IMR-90 (cell line): ENCODE measurements around the gene FARS2. TPM values are rescaled to one million over a fixed set of nuclear protein-coding genes. Genes with fewer than 3 reads are reported as not detected.

ENCODE experiments used
- ATAC-seq: fragments of 200-7000 bp; cut with Tn5 transposase; 2 replicates; pipeline ENCODE4 v1.9.1; 2020; ENCODE audit warnings: low read depth, mild to moderate bottlenecking, moderate library complexity
- BruUV-seq: library from RNA; stranded (reverse); fragments of 400-500 nt; replicated peaks from 2 replicates; lab custom pipeline; 2021; lab: Mats Ljungman, UMichigan
- CTCF ChIA-PET: fragments of 300-600 bp; formaldehyde crosslinking; extraction: SDS; loops from one replicate; lab custom pipeline; 2021; ENCODE audit warnings: antibody characterized with exemption; lab: Yijun Ruan, JAX
- POLR2A ChIA-PET: fragments of 300-600 bp; sonication (Branson Sonifier 250); formaldehyde crosslinking; loops from one replicate; lab custom pipeline; 2022; ENCODE audit warnings: antibody characterized with exemption; ENCODE audit not compliant: unreplicated experiment; lab: Charles Lee
- DNase-seq: peaks from one replicate; pipeline ENCODE4 v3.0.0; 2013
- H2AFZ ChIP-seq: replicated peaks from 2 replicates; pipeline ENCODE3; 2013; ENCODE audit warnings: low read length, mild to moderate bottlenecking; ENCODE audit not compliant: poor library complexity
- H2AK5ac ChIP-seq: 2 replicates; pipeline ENCODE4 v1.6.1; 2013; ENCODE audit warnings: low read depth, low read length, inconsistent platforms
- H2AK9ac ChIP-seq: replicated peaks from 2 replicates; pipeline ENCODE3; 2013; ENCODE audit warnings: mild to moderate bottlenecking, low read depth, low read length, moderate library complexity; ENCODE audit not compliant: poor library complexity
- H2BK120ac ChIP-seq: 2 replicates; pipeline ENCODE4 v1.6.1; 2013; ENCODE audit warnings: low read depth, low read length, inconsistent platforms
- H2BK15ac ChIP-seq: 3 replicates; pipeline ENCODE4 v1.6.1; 2013; ENCODE audit warnings: low read depth, low read length, inconsistent platforms
- H2BK20ac ChIP-seq: 2 replicates; pipeline ENCODE4 v1.6.1; 2013; ENCODE audit warnings: low read depth, mild to moderate bottlenecking, inconsistent platforms, low read length, moderate library complexity
- H2BK5ac ChIP-seq: 2 replicates; pipeline ENCODE4 v1.6.1; 2013; ENCODE audit warnings: mild to moderate bottlenecking, low read depth, low read length, inconsistent platforms; ENCODE audit not compliant: poor library complexity, severe bottlenecking
- H3K14ac ChIP-seq: replicated peaks from 2 replicates; pipeline ENCODE4 v1.6.1; 2013; ENCODE audit warnings: low read depth, low read length, inconsistent platforms
- H3K18ac ChIP-seq: 2 replicates; pipeline ENCODE4 v1.6.1; 2013; ENCODE audit warnings: low read depth, low read length, control low read depth
- H3K23ac ChIP-seq: 2 replicates; pipeline ENCODE4 v1.6.1; 2013; ENCODE audit warnings: low read depth, low read length, inconsistent platforms
- H3K27ac ChIP-seq: 2 replicates; pipeline ENCODE4 v1.5.1; 2013; ENCODE audit warnings: mild to moderate bottlenecking, control low read depth, low read length; ENCODE audit not compliant: insufficient read depth
- H3K27me3 ChIP-seq: 2 replicates; pipeline ENCODE4 v1.6.1; 2013; ENCODE audit warnings: low read length; ENCODE audit not compliant: control insufficient read depth, insufficient read depth
- H3K36me3 ChIP-seq: 2 replicates; pipeline ENCODE4 v1.6.1; 2013; ENCODE audit warnings: low read length, mixed read lengths; ENCODE audit not compliant: control insufficient read depth, insufficient read depth
- H3K4ac ChIP-seq: 2 replicates; pipeline ENCODE4 v1.6.1; 2013; ENCODE audit warnings: low read depth, low read length, inconsistent platforms
- H3K4me1 ChIP-seq: 2 replicates; pipeline ENCODE4 v1.6.1; 2013; ENCODE audit warnings: low read length, mixed read lengths; ENCODE audit not compliant: control insufficient read depth, insufficient read depth
- H3K4me2 ChIP-seq: 2 replicates; pipeline ENCODE4 v1.6.1; 2013; ENCODE audit warnings: low read depth, mild to moderate bottlenecking, control low read depth, low read length, moderate library complexity
- H3K4me3 ChIP-seq: 2 replicates; pipeline ENCODE4 v1.5.1; 2013; ENCODE audit warnings: low read depth, mild to moderate bottlenecking, control low read depth, low read length, moderate library complexity; ENCODE audit not compliant: insufficient read depth
- H3K56ac ChIP-seq: 2 replicates; pipeline ENCODE4 v1.6.1; 2013; ENCODE audit warnings: low read length, inconsistent platforms; ENCODE audit not compliant: insufficient read depth; ENCODE audit errors: extremely low read depth
- H3K79me1 ChIP-seq, 2 experiments: 2 replicates each; pipeline ENCODE4 v1.6.1; 2013; ENCODE audit warnings: low read length in 2 of 2, inconsistent platforms in 1 of 2, low read depth in 1 of 2
- H3K9ac ChIP-seq: 2 replicates; pipeline ENCODE4 v1.6.1; 2013; ENCODE audit warnings: low read depth, low read length, control low read depth
- H3K9me1 ChIP-seq: 2 replicates; pipeline ENCODE4 v1.6.1; 2013; ENCODE audit warnings: low read length, inconsistent platforms; ENCODE audit not compliant: insufficient read depth
- H3K9me3 ChIP-seq: 2 replicates; pipeline ENCODE4 v1.6.1; 2013; ENCODE audit warnings: low read length; ENCODE audit not compliant: control insufficient read depth, insufficient read depth
- H4K20me1 ChIP-seq: 2 replicates; pipeline ENCODE4 v1.6.1; 2013; ENCODE audit warnings: low read length, inconsistent platforms; ENCODE audit not compliant: insufficient read depth
- H4K5ac ChIP-seq: 2 replicates; pipeline ENCODE4 v1.6.1; 2013; ENCODE audit warnings: mild to moderate bottlenecking, low read depth, low read length, control low read depth
- H4K8ac ChIP-seq, 2 experiments: 2 replicates each; pipeline ENCODE4 v1.6.1; 2013; ENCODE audit warnings: low read depth in 2 of 2, low read length in 2 of 2, control low read depth in 1 of 2, inconsistent platforms in 1 of 2
- H4K91ac ChIP-seq: 2 replicates; pipeline ENCODE4 v1.6.1; 2013; ENCODE audit warnings: low read depth, low read length, inconsistent platforms; ENCODE audit not compliant: insufficient read depth
- BHLHE40 ChIP-seq: fragments of 150-350 bp; IDR thresholded peaks from 2 replicates; pipeline ENCODE4 v1.6.1; 2016; ENCODE audit warnings: mild to moderate bottlenecking, low read depth, low read length
- CEBPB ChIP-seq: IDR thresholded peaks from 2 replicates; pipeline ENCODE4 v1.6.1; 2012; ENCODE audit warnings: low read depth, low read length, improper control_type of control experiment
- CHD1 ChIP-seq: IDR thresholded peaks from 2 replicates; pipeline ENCODE4 v1.6.1; 2012; ENCODE audit warnings: low read depth, low read length, improper control_type of control experiment
- FOS ChIP-seq: fragments of 150-350 bp; IDR thresholded peaks from 2 replicates; pipeline ENCODE4 v1.6.1; 2016; ENCODE audit warnings: low read depth, low read length
- MAFK ChIP-seq: IDR thresholded peaks from 2 replicates; pipeline ENCODE4 v1.6.1; 2012; ENCODE audit warnings: low read depth, low read length, improper control_type of control experiment
- MAZ ChIP-seq: IDR thresholded peaks from 2 replicates; pipeline ENCODE4 v1.6.1; 2012; ENCODE audit warnings: low read depth, mild to moderate bottlenecking, low read length, improper control_type of control experiment, moderate library complexity, borderline replicate concordance
- MXI1 ChIP-seq: IDR thresholded peaks from 2 replicates; pipeline ENCODE4 v1.6.1; 2012; ENCODE audit warnings: low read depth, mild to moderate bottlenecking, low read length, moderate library complexity, borderline replicate concordance
- NFE2L2 ChIP-seq: fragments of 150-350 bp; IDR thresholded peaks from 2 replicates; pipeline ENCODE4 v1.6.1; 2016; ENCODE audit warnings: low read depth, mild to moderate bottlenecking, low read length
- POLR2A ChIP-seq: IDR thresholded peaks from 2 replicates; pipeline ENCODE4 v1.6.1; 2012; ENCODE audit warnings: mild to moderate bottlenecking, low read depth, low read length
- RAD21 ChIP-seq: IDR thresholded peaks from 2 replicates; pipeline ENCODE4 v1.6.1; 2012; ENCODE audit warnings: low read length, improper control_type of control experiment
- RCOR1 ChIP-seq: IDR thresholded peaks from 2 replicates; pipeline ENCODE4 v1.6.1; 2012; ENCODE audit warnings: mild to moderate bottlenecking, low read length, improper control_type of control experiment; ENCODE audit not compliant: insufficient replicate concordance
- RFX5 ChIP-seq: IDR thresholded peaks from 2 replicates; pipeline ENCODE4 v1.8.0; 2012; ENCODE audit warnings: low read depth, mild to moderate bottlenecking, low read length, moderate library complexity
- SMC3 ChIP-seq: fragments of 150-350 bp; IDR thresholded peaks from 2 replicates; pipeline ENCODE4 v1.6.1; 2016; ENCODE audit warnings: low read depth, mild to moderate bottlenecking, antibody characterized with exemption, low read length, moderate library complexity
- USF2 ChIP-seq: fragments of 150-350 bp; IDR thresholded peaks from 2 replicates; pipeline ENCODE4 v1.6.1; 2017; ENCODE audit warnings: mild to moderate bottlenecking, antibody characterized with exemption, low read length, low read depth
- WGBS, 2 experiments: methylation state at CpG; one replicate each; pipeline versions ENCODE4 v1.1.5 to v1.1.7; 2013; ENCODE audit warnings: missing lambda C conversion rate in 2 of 2; ENCODE audit not compliant: insufficient read length in 1 of 2; ENCODE audit errors: extremely low coverage in 2 of 2; 5-methylcytosine and 5-hydroxymethylcytosine counted together
- dilution Hi-C: fragments of 300-500 bp; cut with HindIII; formaldehyde crosslinking; loops from one replicate; pipeline ENCODE4 v1.14.3; 2018; ENCODE audit warnings: low sequenced_read_pairs; ENCODE audit not compliant: unreplicated experiment
- in situ Hi-C: fragments of 300-500 bp; cut with MboI; formaldehyde crosslinking; loops from 3 replicates; pipeline ENCODE4 v1.14.3; 2019; ENCODE audit warnings: low sequenced_read_pairs, inconsistent platforms, mixed read lengths
- intact Hi-C: fragments of 100-400 bp; cut with micrococcal nuclease; formaldehyde crosslinking; loops from 2 replicates; pipeline ENCODE4 v1.10.0; 2022
- polyA plus RNA-seq, 3 experiments: library from polyadenylated mRNA; depleted of rRNA; stranded (reverse); fragments of >200 nt; gene quantifications; 2 replicates each; pipeline ENCODE4 v1.2.3, GENCODE V29; 2012; ENCODE audit warnings: low replicate concordance in 1 of 3
- total RNA-seq: library from RNA; depleted of rRNA; stranded (reverse); fragments of >200 nt; gene quantifications from 2 replicates; pipeline ENCODE4 v1.2.3, GENCODE V29; 2012
- TF ChIP-seq, protein P1 (sequence below): fragments of 150-350 bp; IDR thresholded peaks from 2 replicates; pipeline ENCODE4 v1.6.1; 2016; ENCODE audit warnings: low read depth, mild to moderate bottlenecking, low read length, moderate library complexity, borderline replicate concordance
- TF ChIP-seq, protein P2 (sequence below): conservative IDR thresholded peaks from 2 replicates; pipeline ENCODE4 v1.5.1; 2012; ENCODE audit warnings: mild to moderate bottlenecking, low read depth, low read length, improper control_type of control experiment

Gene FARS2
- total and polyA plus RNA-seq, 2 of the 4 experiments (the other 2 are of a cell fraction), result 12.1 to 28.9 TPM

DNA sequence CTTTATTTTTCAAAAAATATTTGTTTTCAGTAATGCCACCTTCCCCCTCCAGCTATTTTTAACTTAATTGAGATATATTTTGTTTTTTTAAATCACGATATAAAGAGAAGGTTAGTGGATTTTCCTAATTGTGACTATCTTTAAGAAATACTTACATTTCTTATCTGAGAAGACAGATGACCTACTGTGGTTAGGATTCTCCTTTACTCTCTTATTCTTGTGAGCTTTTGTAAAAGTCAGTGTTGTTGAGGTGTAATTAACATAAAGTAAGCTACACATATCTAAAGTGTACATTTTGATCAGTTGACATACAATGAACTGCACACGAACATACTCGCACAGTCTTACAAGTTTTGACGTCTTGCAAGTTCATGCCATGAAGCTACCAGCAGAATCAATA is 144.7 kb downstream of the FARS2 start:
- Histone ChIP-seq H3K14ac (no peak overlapping the region), H3K9ac (no peak overlapping the region), H3K27ac (no peak overlapping the region), H2BK5ac (no peak overlapping the region), H3K4me3 (no peak overlapping the region), H3K4me1 (no peaks in the 10 kb centered on the region), H3K27me3 (no peaks in the 10 kb centered on the region), H2BK20ac (no peak overlapping the region), H4K5ac (no peak overlapping the region), H3K9me1 (no peaks in the 10 kb centered on the region; the same call in 1 of the 2 replicates), H2AK5ac (no peak overlapping the region), H3K23ac (no peak overlapping the region), H3K56ac (no peak overlapping the region), H3K9me3 (no peaks in the 10 kb centered on the region), H2AK9ac (no peak overlapping the region), H4K91ac (no peak overlapping the region), H3K36me3 (no peaks in the 10 kb centered on the region), H2BK120ac (no peak overlapping the region), H4K20me1 (no peaks in the 10 kb centered on the region; the same call in 1 of the 2 replicates), H3K4ac (no peak overlapping the region), H4K8ac (no peak overlapping the region), H3K4me2 (no peak overlapping the region), H3K18ac (no peak overlapping the region), H2AFZ (no peak overlapping the region), H2BK15ac (no peak overlapping the region), H3K79me1 (peaks cover 0 to 7% of the 10 kb centered on the region in 2 experiments; a peak in 1 of 4 replicates)
- CTCF ChIA-PET, result interaction anchor here (1.1 kb wide), 1 partner anchor 262 kb away, joined by 3 read pairs; no protein-coding TSS in a partner anchor
- no TSS peak for BruUV-seq
- POLR2A ChIA-PET, result no interaction called here
- 100% methylated on average over 3 of the region's 4 CpGs; no CpG with 5 or more reads in 1 of the 2 experiments for WGBS, 2 experiments
- ATAC-seq, result no peak
- in situ Hi-C loops (loop anchor here (10.0 kb wide), 1 partner anchor 1101 kb away; no protein-coding TSS in a partner anchor), dilution Hi-C loops (no loop called here), intact Hi-C loops (no loop called here)
- TF ChIP-seq MAZ, result no peak
- TF ChIP-seq, protein P1, sequence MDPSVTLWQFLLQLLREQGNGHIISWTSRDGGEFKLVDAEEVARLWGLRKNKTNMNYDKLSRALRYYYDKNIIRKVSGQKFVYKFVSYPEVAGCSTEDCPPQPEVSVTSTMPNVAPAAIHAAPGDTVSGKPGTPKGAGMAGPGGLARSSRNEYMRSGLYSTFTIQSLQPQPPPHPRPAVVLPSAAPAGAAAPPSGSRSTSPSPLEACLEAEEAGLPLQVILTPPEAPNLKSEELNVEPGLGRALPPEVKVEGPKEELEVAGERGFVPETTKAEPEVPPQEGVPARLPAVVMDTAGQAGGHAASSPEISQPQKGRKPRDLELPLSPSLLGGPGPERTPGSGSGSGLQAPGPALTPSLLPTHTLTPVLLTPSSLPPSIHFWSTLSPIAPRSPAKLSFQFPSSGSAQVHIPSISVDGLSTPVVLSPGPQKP, result no peak
- no peak for TF ChIP-seq RAD21
- TF ChIP-seq MAFK, result no peak
- no peak for TF ChIP-seq BHLHE40
- no peak for TF ChIP-seq CEBPB
- no peak for TF ChIP-seq FOS
- TF ChIP-seq, protein P2, sequence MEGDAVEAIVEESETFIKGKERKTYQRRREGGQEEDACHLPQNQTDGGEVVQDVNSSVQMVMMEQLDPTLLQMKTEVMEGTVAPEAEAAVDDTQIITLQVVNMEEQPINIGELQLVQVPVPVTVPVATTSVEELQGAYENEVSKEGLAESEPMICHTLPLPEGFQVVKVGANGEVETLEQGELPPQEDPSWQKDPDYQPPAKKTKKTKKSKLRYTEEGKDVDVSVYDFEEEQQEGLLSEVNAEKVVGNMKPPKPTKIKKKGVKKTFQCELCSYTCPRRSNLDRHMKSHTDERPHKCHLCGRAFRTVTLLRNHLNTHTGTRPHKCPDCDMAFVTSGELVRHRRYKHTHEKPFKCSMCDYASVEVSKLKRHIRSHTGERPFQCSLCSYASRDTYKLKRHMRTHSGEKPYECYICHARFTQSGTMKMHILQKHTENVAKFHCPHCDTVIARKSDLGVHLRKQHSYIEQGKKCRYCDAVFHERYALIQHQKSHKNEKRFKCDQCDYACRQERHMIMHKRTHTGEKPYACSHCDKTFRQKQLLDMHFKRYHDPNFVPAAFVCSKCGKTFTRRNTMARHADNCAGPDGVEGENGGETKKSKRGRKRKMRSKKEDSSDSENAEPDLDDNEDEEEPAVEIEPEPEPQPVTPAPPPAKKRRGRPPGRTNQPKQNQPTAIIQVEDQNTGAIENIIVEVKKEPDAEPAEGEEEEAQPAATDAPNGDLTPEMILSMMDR, result no peak
- TF ChIP-seq RCOR1, result no peak
- TF ChIP-seq RFX5, result no peak
- TF ChIP-seq NFE2L2, result no peak
- no peak for TF ChIP-seq SMC3
- no peak for TF ChIP-seq USF2
- no peak for TF ChIP-seq MXI1
- no peak for TF ChIP-seq CHD1
- no peak for TF ChIP-seq POLR2A
- DNase-seq, result no peak
